BJ (cell line): ENCODE data around the gene GBGT1. TPM values are rescaled to one million over a fixed set of nuclear protein-coding genes. Genes with fewer than 3 reads are reported as not detected.

Experiments used
- CTCF ChIA-PET: fragments of 350-600 bp; formaldehyde crosslinking; extraction: SDS; loops from one replicate; lab custom pipeline; 2021; ENCODE audit warnings: antibody characterized with exemption, inconsistent platforms; lab: Yijun Ruan, JAX
- POLR2A ChIA-PET: fragments of 300-600 bp; sonication (Branson Sonifier 250); formaldehyde crosslinking; extraction: SDS; loops from one replicate; lab custom pipeline; 2021; ENCODE audit warnings: antibody characterized with exemption; lab: Charles Lee
- DNase-seq: peaks from one replicate; pipeline ENCODE4 v3.0.0-alpha.2; 2011; ENCODE audit warnings: low read depth
- H3K27me3 ChIP-seq: 2 replicates; pipeline ENCODE4 v1.6.0; 2011; ENCODE audit warnings: low read length; ENCODE audit not compliant: control insufficient read depth, insufficient read depth
- H3K36me3 ChIP-seq: 2 replicates; pipeline ENCODE4 v1.5.1; 2011; ENCODE audit warnings: low read length; ENCODE audit not compliant: control insufficient read depth, insufficient read depth
- H3K4me3 ChIP-seq: 2 replicates; pipeline ENCODE4 v1.5.1; 2011; ENCODE audit warnings: low read depth, mild to moderate bottlenecking, control low read depth, low read length
- polyA plus RNA-seq: library from polyadenylated mRNA; depleted of rRNA; stranded (reverse); fragments of >200 nt; gene quantifications from 2 replicates; pipeline ENCODE4 v1.2.3, GENCODE V29; 2011
- TF ChIP-seq, protein P1 (sequence below): IDR thresholded peaks from 2 replicates; pipeline ENCODE4 v1.5.1; 2011; ENCODE audit warnings: low read depth, mild to moderate bottlenecking, control low read depth, inconsistent platforms, low read length, moderate library complexity; ENCODE audit not compliant: insufficient read depth

GBGT1 gene
- polyA plus RNA-seq, 1 experiment: 10.3 TPM

DNA sequence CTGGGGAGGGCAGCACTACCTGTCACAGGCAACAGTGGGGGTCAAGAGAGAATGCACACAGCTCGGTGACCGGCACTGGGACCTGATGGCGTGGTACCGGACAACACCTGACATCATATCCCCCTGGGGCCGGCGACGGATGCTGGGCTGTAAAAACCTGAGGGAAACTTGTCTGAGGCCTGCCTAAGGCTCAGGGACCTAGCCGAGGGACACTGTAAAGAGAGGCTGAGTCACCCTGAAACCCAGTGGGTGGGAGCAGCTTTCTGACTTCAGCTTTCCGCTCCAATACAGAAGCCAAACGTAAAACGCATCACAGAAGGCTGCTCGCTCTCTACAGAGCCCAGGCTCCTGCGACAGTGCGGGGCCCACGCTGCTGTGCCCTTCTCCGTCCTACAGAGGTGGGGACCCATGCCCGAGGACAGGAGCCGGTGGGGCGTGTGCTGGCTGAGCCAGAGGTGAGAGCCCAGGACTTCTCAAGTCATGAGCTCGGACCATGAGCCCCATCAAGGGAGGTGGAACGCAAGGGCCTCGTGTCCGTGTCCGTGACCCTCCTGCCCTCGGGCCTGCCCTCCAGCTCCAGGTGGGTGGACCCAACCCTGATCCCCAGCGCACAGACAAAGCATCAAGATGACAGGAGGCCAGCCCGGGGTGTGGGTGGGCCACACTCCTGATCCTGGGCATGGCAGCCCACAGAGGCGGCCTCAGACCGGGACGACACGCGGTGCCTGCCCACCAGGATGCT lies 47.9 kb downstream of the GBGT1 start:
- CTCF ChIA-PET: interaction anchor here (0.8 to 25.9 kb wide), 3 partner anchors 14 to 67 kb away, joined by 3 to 505 read pairs (median 74); no protein-coding TSS in a partner anchor
- DNase-seq: no peak
- Histone ChIP-seq H3K36me3 (peaks cover 2% of the 10 kb centered on the region), H3K4me3 (no peak overlapping the region), H3K27me3 (no peaks in the 10 kb centered on the region)
- TF ChIP-seq, protein P1, sequence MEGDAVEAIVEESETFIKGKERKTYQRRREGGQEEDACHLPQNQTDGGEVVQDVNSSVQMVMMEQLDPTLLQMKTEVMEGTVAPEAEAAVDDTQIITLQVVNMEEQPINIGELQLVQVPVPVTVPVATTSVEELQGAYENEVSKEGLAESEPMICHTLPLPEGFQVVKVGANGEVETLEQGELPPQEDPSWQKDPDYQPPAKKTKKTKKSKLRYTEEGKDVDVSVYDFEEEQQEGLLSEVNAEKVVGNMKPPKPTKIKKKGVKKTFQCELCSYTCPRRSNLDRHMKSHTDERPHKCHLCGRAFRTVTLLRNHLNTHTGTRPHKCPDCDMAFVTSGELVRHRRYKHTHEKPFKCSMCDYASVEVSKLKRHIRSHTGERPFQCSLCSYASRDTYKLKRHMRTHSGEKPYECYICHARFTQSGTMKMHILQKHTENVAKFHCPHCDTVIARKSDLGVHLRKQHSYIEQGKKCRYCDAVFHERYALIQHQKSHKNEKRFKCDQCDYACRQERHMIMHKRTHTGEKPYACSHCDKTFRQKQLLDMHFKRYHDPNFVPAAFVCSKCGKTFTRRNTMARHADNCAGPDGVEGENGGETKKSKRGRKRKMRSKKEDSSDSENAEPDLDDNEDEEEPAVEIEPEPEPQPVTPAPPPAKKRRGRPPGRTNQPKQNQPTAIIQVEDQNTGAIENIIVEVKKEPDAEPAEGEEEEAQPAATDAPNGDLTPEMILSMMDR: no peak
- POLR2A ChIA-PET: no interaction called here

GRCh38 chr9:133114886-133115603 lies 48.7 kb downstream of the GBGT1 start:
- Histone ChIP-seq H3K36me3 (peaks cover 5% of the 10 kb centered on the region), H3K4me3 (no peak overlapping the region), H3K27me3 (no peaks in the 10 kb centered on the region)
- CTCF ChIA-PET: interaction anchor here (0.8 to 25.9 kb wide), 6 partner anchors 10 to 93 kb away, joined by 3 to 505 read pairs (median 6); no protein-coding TSS in a partner anchor
- TF ChIP-seq, protein P1: no peak
- DNase-seq: no peak
- POLR2A ChIA-PET: interaction anchor here (0.6 kb wide), 1 partner anchor 710 kb away, joined by 7 read pairs; no protein-coding TSS in a partner anchor

DNA sequence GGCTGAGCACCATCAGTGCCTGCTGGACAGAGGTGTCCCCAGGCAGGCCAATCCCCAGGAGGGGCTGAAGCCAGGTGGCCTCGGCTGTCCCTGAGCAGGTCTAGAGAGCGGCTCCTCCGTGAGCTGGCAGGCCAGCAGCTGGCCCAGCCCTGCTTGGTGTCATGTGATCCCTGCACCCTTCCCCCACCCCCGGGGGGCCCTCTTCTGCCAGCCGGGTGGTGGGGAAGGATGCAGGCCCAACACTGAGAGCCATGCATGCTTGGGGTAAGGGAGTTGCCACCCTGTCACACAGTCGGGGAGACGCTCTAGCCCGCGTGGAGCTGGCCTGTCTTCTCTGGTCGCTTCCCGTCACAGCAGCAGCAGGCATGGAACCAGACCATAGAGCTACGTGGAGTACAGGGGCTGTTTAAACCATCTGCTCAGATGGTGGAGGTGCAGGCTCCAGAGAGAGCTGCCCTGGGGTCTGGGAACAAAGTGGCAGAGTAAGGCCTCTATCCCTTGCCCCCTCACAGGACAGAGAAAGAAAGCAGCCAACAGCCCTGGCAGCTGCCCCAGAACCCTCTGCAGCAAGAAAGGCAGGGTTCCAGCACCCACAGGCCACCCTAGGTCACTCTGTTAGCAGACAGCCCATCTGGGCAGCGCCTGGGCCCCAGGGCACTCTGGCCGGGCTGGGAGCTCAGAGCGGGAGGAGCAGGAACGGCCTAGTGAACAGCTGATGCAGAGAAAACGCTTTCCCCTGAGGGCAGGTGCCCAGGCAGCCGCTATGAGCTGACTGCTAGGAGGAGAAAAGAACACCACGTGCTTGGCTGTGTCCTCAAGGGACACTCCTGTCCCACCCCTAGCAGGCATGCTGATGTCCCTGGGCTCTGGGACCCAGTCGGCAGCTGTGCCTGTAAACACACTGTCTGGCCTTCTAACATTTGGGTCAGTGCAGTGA lies 49.5 kb downstream of the GBGT1 start:
- TF ChIP-seq, protein P1: no peak
- Histone ChIP-seq H3K27me3 (no peaks in the 10 kb centered on the region), H3K4me3 (no peak overlapping the region), H3K36me3 (peaks cover 7% of the 10 kb centered on the region)
- no peak for DNase-seq
- ChIA-PET POLR2A (interaction anchor here (0.6 kb wide), 1 partner anchor 710 kb away, joined by 7 read pairs; no protein-coding TSS in a partner anchor), CTCF (interaction anchor here (0.6 to 25.9 kb wide), 9 partner anchors 9 to 92 kb away, joined by 3 to 505 read pairs (median 4); no protein-coding TSS in a partner anchor)

- TF ChIP-seq, protein P1: no peak
Measured at GRCh38 chr9:133113163-133113948, 50.4 kb downstream of the GBGT1 start.

More at GRCh38 chr9:133113163-133113948, 50.4 kb downstream of the GBGT1 start:
- no peaks in the 10 kb centered on the region for H3K27me3 ChIP-seq
- POLR2A ChIA-PET: no interaction called here
- H3K4me3 ChIP-seq: no peak overlapping the region
- H3K36me3 ChIP-seq: peaks cover 7% of the 10 kb centered on the region
- CTCF ChIA-PET: interaction anchor here (1.0 to 25.9 kb wide), 4 partner anchors 11 to 92 kb away, joined by 3 to 505 read pairs (median 39); no protein-coding TSS in a partner anchor
- DNase-seq: no peak
